H1 (cell line): Measurements from ENCODE around the gene TMEM120A.

Source experiments
- CTCF ChIP-seq, 3 experiments: IDR thresholded peaks; 1 replicate in 2 of 3; 2 replicates in 1 of 3; pipeline versions ENCODE4 v1.5.1 to v1.6.1; 2011; ENCODE audit warnings: low read length in 3 of 3, mild to moderate bottlenecking in 3 of 3, inconsistent platforms in 2 of 3, low read depth in 1 of 3, moderate library complexity in 1 of 3; ENCODE audit not compliant: insufficient read depth in 1 of 3; ENCODE audit errors: control extremely low read depth in 1 of 3
- EZH2 ChIP-seq: fragments of 200-600 bp; sonication (generic); IDR thresholded peaks from 2 replicates; pipeline ENCODE4 v1.7.1; 2012; ENCODE audit warnings: low read depth, mild to moderate bottlenecking, moderate library complexity, low read length, inconsistent platforms; ENCODE audit not compliant: severe bottlenecking
- GABPA ChIP-seq: IDR thresholded peaks from 2 replicates; pipeline ENCODE4 v1.6.1; 2011; ENCODE audit warnings: mild to moderate bottlenecking, low read length, moderate library complexity, borderline replicate concordance; ENCODE audit not compliant: insufficient read depth
- GTF2F1 ChIP-seq: IDR thresholded peaks from 2 replicates; pipeline ENCODE4 v1.6.1; 2012; ENCODE audit warnings: low read depth, low read length, improper control_type of control experiment, borderline replicate concordance

DNA sequence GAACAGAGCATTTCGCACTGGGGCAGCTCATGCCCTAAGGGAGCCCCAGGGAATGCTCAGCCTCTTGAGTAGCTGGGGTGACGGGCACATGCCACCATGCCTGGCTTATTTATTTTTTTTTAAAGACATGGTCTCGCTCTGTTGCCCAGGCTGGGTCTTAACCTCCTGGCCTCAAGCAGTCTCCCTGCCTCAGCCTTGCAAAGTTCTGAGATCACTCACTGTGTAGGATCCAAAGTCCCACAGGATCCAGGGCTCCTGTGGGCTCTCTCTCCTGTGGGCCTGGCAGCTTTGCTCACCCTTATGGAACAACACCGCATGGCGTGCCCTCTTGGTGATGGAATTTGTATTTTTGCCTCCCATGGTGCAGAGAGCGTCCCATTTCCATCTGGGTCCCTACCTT is 34.0 kb downstream of the TMEM120A start:
- no peak for TF ChIP-seq CTCF (IDR thresholded peaks at IDR 0.05; ENCODE audit: control extremely low read depth in 1 of 3, insufficient read depth in 1 of 3, low read depth in 1 of 3, low read length in 3 of 3)
- no peak for TF ChIP-seq GTF2F1
- no peak for TF ChIP-seq GABPA
- TF ChIP-seq EZH2: no peak
